GM12878 (cell line): Measurements from ENCODE around the gene EEIG2.

Source experiments
- MTA3 ChIP-seq: IDR thresholded peaks from 2 replicates; pipeline ENCODE4 v1.6.1; 2012; ENCODE audit warnings: low read length, inconsistent platforms, borderline replicate concordance
- TF ChIP-seq, protein P1 (sequence below): IDR thresholded peaks from 2 replicates; pipeline ENCODE4 v1.6.1; 2012; ENCODE audit warnings: improper control_type of control experiment, low read depth, low read length; ENCODE audit not compliant: insufficient replicate concordance

DNA sequence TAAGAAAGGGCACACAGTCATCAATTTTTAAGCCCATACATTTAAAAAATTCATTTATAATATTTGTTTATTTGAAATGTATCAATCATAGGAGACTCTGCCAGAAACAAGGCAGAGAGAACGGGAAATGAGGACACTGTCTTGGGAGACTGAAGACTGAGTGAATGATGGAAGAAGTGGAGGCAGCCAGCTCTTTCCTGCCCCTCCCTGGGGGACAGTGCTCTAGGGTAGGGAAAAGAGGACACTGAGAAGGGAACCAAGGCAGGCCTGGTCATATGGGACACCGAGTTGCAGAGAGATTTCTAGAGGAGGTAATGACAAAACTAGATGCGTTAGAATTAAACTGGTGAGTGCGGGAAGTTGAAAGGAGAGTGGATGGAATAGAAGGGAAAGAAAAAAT, 31.6 kb downstream of the EEIG2 start:
- TF ChIP-seq, protein P1, sequence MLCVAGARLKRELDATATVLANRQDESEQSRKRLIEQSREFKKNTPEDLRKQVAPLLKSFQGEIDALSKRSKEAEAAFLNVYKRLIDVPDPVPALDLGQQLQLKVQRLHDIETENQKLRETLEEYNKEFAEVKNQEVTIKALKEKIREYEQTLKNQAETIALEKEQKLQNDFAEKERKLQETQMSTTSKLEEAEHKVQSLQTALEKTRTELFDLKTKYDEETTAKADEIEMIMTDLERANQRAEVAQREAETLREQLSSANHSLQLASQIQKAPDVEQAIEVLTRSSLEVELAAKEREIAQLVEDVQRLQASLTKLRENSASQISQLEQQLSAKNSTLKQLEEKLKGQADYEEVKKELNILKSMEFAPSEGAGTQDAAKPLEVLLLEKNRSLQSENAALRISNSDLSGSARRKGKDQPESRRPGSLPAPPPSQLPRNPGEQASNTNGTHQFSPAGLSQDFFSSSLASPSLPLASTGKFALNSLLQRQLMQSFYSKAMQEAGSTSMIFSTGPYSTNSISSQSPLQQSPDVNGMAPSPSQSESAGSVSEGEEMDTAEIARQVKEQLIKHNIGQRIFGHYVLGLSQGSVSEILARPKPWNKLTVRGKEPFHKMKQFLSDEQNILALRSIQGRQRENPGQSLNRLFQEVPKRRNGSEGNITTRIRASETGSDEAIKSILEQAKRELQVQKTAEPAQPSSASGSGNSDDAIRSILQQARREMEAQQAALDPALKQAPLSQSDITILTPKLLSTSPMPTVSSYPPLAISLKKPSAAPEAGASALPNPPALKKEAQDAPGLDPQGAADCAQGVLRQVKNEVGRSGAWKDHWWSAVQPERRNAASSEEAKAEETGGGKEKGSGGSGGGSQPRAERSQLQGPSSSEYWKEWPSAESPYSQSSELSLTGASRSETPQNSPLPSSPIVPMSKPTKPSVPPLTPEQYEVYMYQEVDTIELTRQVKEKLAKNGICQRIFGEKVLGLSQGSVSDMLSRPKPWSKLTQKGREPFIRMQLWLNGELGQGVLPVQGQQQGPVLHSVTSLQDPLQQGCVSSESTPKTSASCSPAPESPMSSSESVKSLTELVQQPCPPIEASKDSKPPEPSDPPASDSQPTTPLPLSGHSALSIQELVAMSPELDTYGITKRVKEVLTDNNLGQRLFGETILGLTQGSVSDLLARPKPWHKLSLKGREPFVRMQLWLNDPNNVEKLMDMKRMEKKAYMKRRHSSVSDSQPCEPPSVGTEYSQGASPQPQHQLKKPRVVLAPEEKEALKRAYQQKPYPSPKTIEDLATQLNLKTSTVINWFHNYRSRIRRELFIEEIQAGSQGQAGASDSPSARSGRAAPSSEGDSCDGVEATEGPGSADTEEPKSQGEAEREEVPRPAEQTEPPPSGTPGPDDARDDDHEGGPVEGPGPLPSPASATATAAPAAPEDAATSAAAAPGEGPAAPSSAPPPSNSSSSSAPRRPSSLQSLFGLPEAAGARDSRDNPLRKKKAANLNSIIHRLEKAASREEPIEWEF: no peak
- TF ChIP-seq MTA3: no peak
